Thymus (tissue), 11 donors: ENCODE data around the gene LRRC10B. TPM values are rescaled to one million over a fixed set of nuclear protein-coding genes. Genes with fewer than 3 reads are reported as not detected.
"Not testable (repeated sequence)": the region's sequence is repeated elsewhere in the genome, so short reads cannot be mapped to it uniquely, and the experiment has no call there.

Experiments
- DNase-seq, 9 donors: peaks; one replicate each; pipeline ENCODE4 v3.0.0-alpha.2; 2013; ENCODE audit warnings: low spot score in 9 of 9, low read depth in 6 of 9, missing footprints in 1 of 9
- H3K27ac ChIP-seq, 2 donors: one replicate each; pipeline ENCODE4 v1.5.1; 2013; ENCODE audit warnings: control low read depth in 1 of 2, low read depth in 1 of 2, low read length in 1 of 2, mild to moderate bottlenecking in 1 of 2, moderate library complexity in 1 of 2
- H3K27me3 ChIP-seq, 2 donors: one replicate each; pipeline ENCODE4 v1.5.1; 2013; ENCODE audit warnings: low read length in 1 of 2; ENCODE audit not compliant: control insufficient read depth in 2 of 2, insufficient read depth in 1 of 2
- H3K36me3 ChIP-seq, 2 donors: one replicate each; pipeline ENCODE4 v1.5.1; 2013; ENCODE audit warnings: low read length in 1 of 2, mild to moderate bottlenecking in 1 of 2, moderate library complexity in 1 of 2; ENCODE audit not compliant: control insufficient read depth in 2 of 2, insufficient read depth in 2 of 2
- H3K4me1 ChIP-seq, 2 donors: one replicate each; pipeline ENCODE4 v1.5.1; 2013; ENCODE audit warnings: low read length in 2 of 2; ENCODE audit not compliant: control insufficient read depth in 2 of 2, insufficient read depth in 2 of 2
- H3K4me3 ChIP-seq, 2 donors: one replicate each; pipeline ENCODE4 v1.5.1; 2013; ENCODE audit warnings: low read length in 2 of 2, control low read depth in 1 of 2, mild to moderate bottlenecking in 1 of 2
- H3K9me3 ChIP-seq, 2 donors: one replicate each; pipeline ENCODE4 v1.5.1; 2013; ENCODE audit warnings: low read length in 1 of 2, mild to moderate bottlenecking in 1 of 2; ENCODE audit not compliant: control insufficient read depth in 2 of 2, insufficient read depth in 1 of 2
- WGBS: extraction: QIAGEN DNeasy Blood & Tissue Kit; methylation state at CpG from one replicate; pipeline ENCODE4 v1.1.7; 2013; 5-methylcytosine and 5-hydroxymethylcytosine counted together
- polyA plus RNA-seq: library from polyadenylated mRNA; stranded (reverse); fragments of 200-250 nt; gene quantifications from one replicate; pipeline ENCODE4 v1.2.3, GENCODE V29; 2013
- total RNA-seq: library from RNA; stranded (reverse); fragments of 120-200 nt; gene quantifications from one replicate; pipeline ENCODE4 v1.2.4, GENCODE V29; 2013
- donor health status: healthy.

LRRC10B gene
- total and polyA plus RNA-seq, 2 donors: 2.7 to 4.1 TPM

DNA sequence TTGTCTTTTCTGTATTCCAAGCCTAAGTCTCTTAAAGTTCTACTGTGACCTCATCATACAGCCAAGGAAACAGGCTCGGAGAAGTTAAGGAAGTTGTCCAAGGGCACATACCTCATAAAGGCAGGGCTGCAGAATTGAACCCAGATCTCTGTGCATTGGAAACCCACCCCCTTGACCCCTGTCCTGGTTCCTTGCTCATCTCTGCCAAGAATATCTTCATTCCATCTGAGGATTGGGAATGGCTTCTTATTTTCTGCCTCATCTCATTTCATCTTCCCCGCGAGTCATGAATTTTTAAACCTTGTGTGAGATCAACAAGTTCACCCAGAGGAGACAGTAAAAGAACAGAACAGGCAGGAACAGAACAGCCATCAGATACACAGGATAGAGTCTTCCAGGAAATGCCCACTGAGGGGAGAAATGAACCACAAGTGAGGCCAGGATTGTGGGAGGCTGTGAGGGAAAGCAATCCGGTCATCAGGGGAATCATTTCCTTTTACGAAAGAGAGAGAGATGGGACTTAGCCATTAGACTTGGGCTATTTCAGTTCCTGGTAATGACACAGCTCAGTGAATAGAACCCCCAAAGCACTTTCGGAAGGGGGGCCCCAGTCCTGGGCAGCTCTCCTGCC lies 34.4 kb upstream of the LRRC10B start:
- H3K4me3 ChIP-seq: no peak overlapping the region
- peaks cover 0 to 5% of the 10 kb centered on the region in 2 donors for H3K27me3 ChIP-seq
- H3K4me1 ChIP-seq: peaks cover 0 to 3% of the 10 kb centered on the region in 2 donors
- H3K9me3 ChIP-seq: no peaks in the 10 kb centered on the region
- H3K36me3 ChIP-seq: peaks cover 12 to 13% of the 10 kb centered on the region in 2 donors
- 96% methylated on average over 6 of the region's 6 CpGs for WGBS
- no peak for DNase-seq
- H3K27ac ChIP-seq: no peak overlapping the region

- peaks cover 0 to 3% of the 10 kb centered on the region in 2 donors for H3K4me1 ChIP-seq
- no peak overlapping the region for H3K27ac ChIP-seq
- no peak for DNase-seq
- no peaks in the 10 kb centered on the region for H3K9me3 ChIP-seq
- peaks cover 0 to 5% of the 10 kb centered on the region in 2 donors for H3K27me3 ChIP-seq
- peaks cover 9 to 12% of the 10 kb centered on the region in 2 donors for H3K36me3 ChIP-seq
- H3K4me3 ChIP-seq: no peak overlapping the region
- WGBS: 94% methylated on average over 1 of the region's 1 CpG
These were observed 33.1 kb upstream of the LRRC10B start for GRCh38 chr11:61475433-61475832.

- H3K9me3 ChIP-seq: no peaks in the 10 kb centered on the region
- WGBS: 97% methylated on average over 3 of the region's 3 CpGs
- peaks cover 5 to 6% of the 10 kb centered on the region in 2 donors for H3K36me3 ChIP-seq
- DNase-seq: no peak
- H3K4me1 ChIP-seq: peaks cover 0 to 3% of the 10 kb centered on the region in 2 donors
- H3K27ac ChIP-seq: no peak overlapping the region
- no peak overlapping the region for H3K4me3 ChIP-seq
- H3K27me3 ChIP-seq: peaks cover 0 to 9% of the 10 kb centered on the region in 2 donors
These were observed 32.2 kb upstream of the LRRC10B start for GRCh38 chr11:61476371-61476770.

DNA sequence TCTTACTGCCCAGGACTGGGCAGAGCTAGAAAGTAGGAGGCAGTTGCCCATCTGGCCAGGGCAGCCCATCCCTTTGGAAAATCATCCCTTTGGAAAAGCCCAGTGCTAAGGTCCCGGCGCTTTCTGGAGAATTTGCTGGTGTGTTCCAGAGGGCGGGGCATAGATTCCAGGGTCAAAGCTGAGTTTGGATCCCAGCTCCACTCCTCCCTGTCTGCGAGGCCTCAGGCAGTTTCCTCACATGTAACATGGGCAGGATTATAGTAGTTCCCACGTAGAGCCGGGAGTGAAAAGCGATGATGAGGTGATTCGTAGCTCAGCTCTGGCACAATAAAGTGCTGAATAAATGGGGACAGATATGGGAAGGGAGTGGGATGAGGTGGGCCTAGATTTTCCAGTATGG lies 31.4 kb upstream of the LRRC10B start:
- 84% methylated on average over 8 of the region's 8 CpGs for whole genome bisulfite sequencing
- no peak overlapping the region for H3K27ac ChIP-seq
- H3K4me3 ChIP-seq: no peak overlapping the region
- H3K4me1 ChIP-seq: no peaks in the 10 kb centered on the region
- peaks cover 0 to 15% of the 10 kb centered on the region in 2 donors for H3K27me3 ChIP-seq
- no peaks in the 10 kb centered on the region for H3K9me3 ChIP-seq
- H3K36me3 ChIP-seq: peaks cover 5 to 6% of the 10 kb centered on the region in 2 donors
- no peak for DNase-seq

- H3K4me1 ChIP-seq: no peaks in the 10 kb centered on the region
- WGBS: 8% methylated on average over 18 of the region's 18 CpGs
- no peaks in the 10 kb centered on the region for H3K9me3 ChIP-seq
- H3K4me3 ChIP-seq: no peak overlapping the region
- no peak overlapping the region for H3K27ac ChIP-seq
- peak in 6 of 9 donors; percentile 6 to 54 (median 32) for DNase-seq
- peaks cover 0 to 22% of the 10 kb centered on the region in 2 donors for H3K27me3 ChIP-seq
- peaks cover 5 to 6% of the 10 kb centered on the region in 2 donors for H3K36me3 ChIP-seq
These were observed 30.8 kb upstream of the LRRC10B start for GRCh38 chr11:61477727-61478148.

DNA sequence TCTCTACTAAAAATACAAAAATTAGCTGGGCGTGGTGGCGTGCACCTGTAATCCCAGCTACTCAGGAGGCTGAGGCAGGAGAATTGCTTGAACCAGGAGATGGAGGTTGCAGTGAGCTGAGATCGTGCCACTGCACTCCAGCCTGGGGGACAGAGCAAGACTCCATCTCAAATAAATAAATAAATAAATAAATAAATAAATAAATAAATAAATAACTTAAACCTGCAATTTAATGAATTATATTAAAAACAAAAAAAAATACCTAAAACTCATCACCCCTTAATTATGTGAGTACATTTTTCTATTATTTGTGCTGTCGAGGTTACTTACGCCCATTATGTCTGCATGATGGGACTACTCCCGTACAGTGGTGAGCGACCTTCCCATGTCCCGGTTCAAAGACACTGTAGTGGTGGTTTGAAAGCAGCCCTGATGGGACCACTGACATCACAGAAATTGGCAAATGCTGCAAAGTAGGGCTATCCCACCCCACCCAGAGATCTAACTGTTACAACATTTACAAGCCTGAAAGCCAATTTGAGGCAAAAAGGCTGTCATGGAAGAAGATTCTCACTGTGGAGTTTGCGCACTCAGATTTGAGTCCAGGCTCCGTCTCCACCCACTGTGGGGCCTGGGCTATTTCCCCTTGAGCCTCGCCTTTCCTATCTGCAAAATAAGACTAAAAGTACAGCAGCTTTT lies 29.0 kb upstream of the LRRC10B start:
- not testable (repeated sequence) for H3K36me3 ChIP-seq, H3K9me3 ChIP-seq, DNase-seq, H3K27ac ChIP-seq, H3K4me3 ChIP-seq, H3K4me1 ChIP-seq
- WGBS: 97% methylated on average over 11 of the region's 11 CpGs
- peaks cover 0 to 23% of the 10 kb centered on the region in 2 donors for H3K27me3 ChIP-seq

- DNase-seq: no peak
- WGBS: 96% methylated on average over 15 of the region's 15 CpGs
- H3K4me1 ChIP-seq: no peaks in the 10 kb centered on the region
- H3K36me3 ChIP-seq: no peaks in the 10 kb centered on the region
- no peaks in the 10 kb centered on the region for H3K9me3 ChIP-seq
- no peak overlapping the region for H3K27ac ChIP-seq
- no peak overlapping the region for H3K4me3 ChIP-seq
- H3K27me3 ChIP-seq: peaks cover 0 to 23% of the 10 kb centered on the region in 2 donors
These were observed 28.1 kb upstream of the LRRC10B start for GRCh38 chr11:61480261-61480993.

GRCh38 chr11:61480994-61481335 lies 27.6 kb upstream of the LRRC10B start:
- DNase-seq: peak in 1 of 9 donors; percentile 20
- Histone ChIP-seq H3K9me3 (no peaks in the 10 kb centered on the region), H3K4me3 (no peak overlapping the region), H3K27me3 (peaks cover 0 to 23% of the 10 kb centered on the region in 2 donors), H3K27ac (no peak overlapping the region), H3K36me3 (no peaks in the 10 kb centered on the region), H3K4me1 (no peaks in the 10 kb centered on the region)
- 61% methylated on average over 7 of the region's 7 CpGs for WGBS

DNA sequence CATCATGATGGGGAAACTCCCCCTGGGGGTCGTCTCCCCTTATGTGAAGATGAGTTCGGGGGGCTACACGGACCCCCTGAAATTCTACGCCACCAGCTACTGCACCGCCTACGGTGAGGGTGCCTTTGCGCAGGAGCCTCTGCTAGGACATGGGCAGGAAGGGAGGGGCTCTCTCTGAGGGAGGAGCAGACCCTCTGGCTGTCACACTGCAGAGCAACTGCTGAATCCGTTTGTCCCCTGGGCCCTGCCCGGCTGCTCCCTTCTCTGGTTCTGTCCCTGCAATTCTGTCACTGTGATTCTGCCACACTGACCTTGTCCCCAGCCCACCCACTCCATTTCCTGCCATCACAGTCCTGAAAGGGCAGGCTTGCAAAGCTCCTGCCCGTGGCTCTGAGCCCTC lies 26.7 kb upstream of the LRRC10B start:
- H3K27ac ChIP-seq: no peak overlapping the region
- no peaks in the 10 kb centered on the region for H3K4me1 ChIP-seq
- no peaks in the 10 kb centered on the region for H3K36me3 ChIP-seq
- no peak overlapping the region for H3K4me3 ChIP-seq
- H3K9me3 ChIP-seq: no peaks in the 10 kb centered on the region
- 81% methylated on average over 10 of the region's 10 CpGs for WGBS
- DNase-seq: no peak
- H3K27me3 ChIP-seq: peaks cover 0 to 23% of the 10 kb centered on the region in 2 donors
